Cardiac fibroblast (primary cell): ENCODE results near the gene RPE.

Source experiments
- DNase-seq, 2 donors: peaks; one replicate each; pipeline versions ENCODE4 v3.0.0 to v3.0.0-alpha.2; 2010; ENCODE audit warnings: low read depth in 2 of 2
- H3K4me3 ChIP-seq, 2 donors: replicated peaks in 1 of 2; 1 replicate in 1 of 2; 2 replicates in 1 of 2; pipeline ENCODE4 v1.5.1; 2011; ENCODE audit warnings: low read depth in 2 of 2, low read length in 2 of 2, mild to moderate bottlenecking in 2 of 2, moderate library complexity in 1 of 2
- CTCF ChIP-seq: IDR thresholded peaks from one replicate; pipeline ENCODE4 v1.5.1; 2011; ENCODE audit warnings: low read depth, mild to moderate bottlenecking, low read length, inconsistent platforms

The RPE gene

GRCh38 chr2:209977386-209978239, 24.8 kb upstream of the RPE start:
- peak; percentile 61 to 64 for DNase-seq

GRCh38 chr2:209984291-209984690, 18.1 kb upstream of the RPE start:
- TF ChIP-seq CTCF, result no peak
- no peak for DNase-seq
- H3K4me3 ChIP-seq, result no peak overlapping the region

More at GRCh38 chr2:209977386-209978239, 24.8 kb upstream of the RPE start:
- peak; percentile 38 for TF ChIP-seq CTCF
- no peak overlapping the region for H3K4me3 ChIP-seq

GRCh38 chr2:209985874-209986273, 16.6 kb upstream of the RPE start:
- no peak for DNase-seq
- H3K4me3 ChIP-seq, result no peak overlapping the region
- no peak for TF ChIP-seq CTCF

- peak in 1 of 2 donors; percentile 33 for DNase-seq
- TF ChIP-seq CTCF, result no peak
- no peak overlapping the region for H3K4me3 ChIP-seq
Observed at GRCh38 chr2:209986415-209986814, 16.0 kb upstream of the RPE start.

- H3K4me3 ChIP-seq, result no peak overlapping the region
- no peak for DNase-seq
- TF ChIP-seq CTCF, result no peak
Observed at GRCh38 chr2:209988010-209988409, 14.4 kb upstream of the RPE start.

GRCh38 chr2:209990838-209991237, 11.6 kb upstream of the RPE start:
- no peak for TF ChIP-seq CTCF

More at GRCh38 chr2:209990838-209991237, 11.6 kb upstream of the RPE start:
- no peak for DNase-seq
- no peak overlapping the region for H3K4me3 ChIP-seq
